Measurements from ENCODE around the gene NFKBIL1.

Gene NFKBIL1

DNA sequence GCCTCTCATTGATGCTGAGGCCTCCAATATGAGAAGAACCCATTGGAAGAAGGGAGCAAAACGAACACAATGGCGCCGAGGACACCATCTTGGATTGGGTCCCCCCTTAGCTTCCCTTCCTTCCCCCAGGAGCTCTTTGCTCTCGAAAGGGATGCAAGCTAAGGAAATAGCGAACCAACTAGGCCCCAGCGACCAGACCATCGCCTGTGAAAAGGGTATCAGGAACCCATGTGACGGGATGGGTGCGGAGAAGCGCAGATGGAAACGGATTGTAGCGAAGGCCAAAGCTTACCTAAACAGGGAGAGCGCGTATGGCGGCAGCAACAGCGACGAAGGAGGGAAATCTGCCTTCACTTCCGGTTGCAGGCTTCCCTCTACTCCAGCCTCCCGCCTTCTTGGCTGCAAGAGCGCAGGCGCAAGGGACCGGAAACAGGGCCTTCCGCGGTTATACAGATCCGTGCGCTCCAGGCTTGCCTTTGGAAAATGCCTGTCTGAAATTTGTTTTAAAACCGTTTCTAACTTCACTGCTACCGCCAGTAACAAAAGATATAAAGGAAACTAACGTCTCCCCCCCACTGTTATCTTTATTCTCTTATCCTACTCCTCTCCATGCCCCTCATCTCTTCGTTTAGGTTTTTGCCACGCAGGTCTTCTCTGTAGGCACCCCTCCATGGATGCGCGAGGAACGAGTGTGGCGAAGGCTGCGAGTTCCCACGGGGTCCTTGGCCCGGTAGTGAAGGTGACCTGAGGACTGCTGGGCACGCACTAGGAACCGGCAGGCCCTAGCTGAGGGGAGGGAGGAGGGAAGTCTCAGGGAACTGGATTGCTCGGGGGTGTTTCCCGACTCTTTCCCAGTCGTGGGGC lies 5.5 kb upstream of the NFKBIL1 start, which contains the start of gene DDX39B:
Gene DDX39B (minus strand): TSS at position 346 of the 864 bp plus-strand sequence. CDS start 1,471 bp downstream, outside the sequence.
- TF ChIP-seq, protein P1, sequence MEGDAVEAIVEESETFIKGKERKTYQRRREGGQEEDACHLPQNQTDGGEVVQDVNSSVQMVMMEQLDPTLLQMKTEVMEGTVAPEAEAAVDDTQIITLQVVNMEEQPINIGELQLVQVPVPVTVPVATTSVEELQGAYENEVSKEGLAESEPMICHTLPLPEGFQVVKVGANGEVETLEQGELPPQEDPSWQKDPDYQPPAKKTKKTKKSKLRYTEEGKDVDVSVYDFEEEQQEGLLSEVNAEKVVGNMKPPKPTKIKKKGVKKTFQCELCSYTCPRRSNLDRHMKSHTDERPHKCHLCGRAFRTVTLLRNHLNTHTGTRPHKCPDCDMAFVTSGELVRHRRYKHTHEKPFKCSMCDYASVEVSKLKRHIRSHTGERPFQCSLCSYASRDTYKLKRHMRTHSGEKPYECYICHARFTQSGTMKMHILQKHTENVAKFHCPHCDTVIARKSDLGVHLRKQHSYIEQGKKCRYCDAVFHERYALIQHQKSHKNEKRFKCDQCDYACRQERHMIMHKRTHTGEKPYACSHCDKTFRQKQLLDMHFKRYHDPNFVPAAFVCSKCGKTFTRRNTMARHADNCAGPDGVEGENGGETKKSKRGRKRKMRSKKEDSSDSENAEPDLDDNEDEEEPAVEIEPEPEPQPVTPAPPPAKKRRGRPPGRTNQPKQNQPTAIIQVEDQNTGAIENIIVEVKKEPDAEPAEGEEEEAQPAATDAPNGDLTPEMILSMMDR (IDR thresholded peaks at IDR 0.05; ENCODE audit: low read depth, low read length, missing control alignments), result no peak
- peak; percentile 95 for DNase-seq (ENCODE audit: low read depth)
- in situ Hi-C loops (cut with HindIII; ENCODE audit: low sequenced_read_pairs), result loop anchor here (5.0 kb wide), 1 partner anchor 75 kb away; the partner anchor contains the start of gene AIF1
- H3K4me3 ChIP-seq (ENCODE audit: low read depth, low read length), result peak within 1 kb of the TSS; percentile 94

DNA sequence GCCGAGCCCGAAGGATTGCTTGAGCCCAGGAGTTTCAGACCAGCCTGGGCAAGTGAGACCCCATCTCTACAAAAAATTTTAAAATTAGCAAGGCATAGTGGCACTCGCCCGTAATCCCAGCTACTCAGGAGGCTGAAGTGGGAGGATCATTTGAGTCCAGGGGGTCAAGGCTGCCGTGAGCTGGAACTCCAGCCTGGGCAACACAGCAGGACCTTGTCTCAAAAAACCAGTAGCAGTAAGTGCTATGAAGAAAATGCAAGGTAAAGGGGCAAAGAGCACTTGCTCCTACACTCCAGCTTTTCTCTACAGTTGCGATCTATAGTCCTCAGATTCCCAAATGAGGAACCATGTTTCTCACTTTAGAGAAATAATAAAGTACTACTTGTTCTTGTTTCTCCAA lies 3.8 kb upstream of the NFKBIL1 start:
- no peak overlapping the region for H3K4me3 ChIP-seq (ENCODE audit: low read depth, low read length)
- no peak for DNase-seq (ENCODE audit: low read depth)
- in situ Hi-C loops (cut with HindIII; ENCODE audit: low sequenced_read_pairs), result loop anchor here (5.0 kb wide), 1 partner anchor 74 kb away; the partner anchor contains the start of gene AIF1
- TF ChIP-seq, protein P1 (IDR thresholded peaks at IDR 0.05; ENCODE audit: low read depth, low read length, missing control alignments), result no peak

DNA sequence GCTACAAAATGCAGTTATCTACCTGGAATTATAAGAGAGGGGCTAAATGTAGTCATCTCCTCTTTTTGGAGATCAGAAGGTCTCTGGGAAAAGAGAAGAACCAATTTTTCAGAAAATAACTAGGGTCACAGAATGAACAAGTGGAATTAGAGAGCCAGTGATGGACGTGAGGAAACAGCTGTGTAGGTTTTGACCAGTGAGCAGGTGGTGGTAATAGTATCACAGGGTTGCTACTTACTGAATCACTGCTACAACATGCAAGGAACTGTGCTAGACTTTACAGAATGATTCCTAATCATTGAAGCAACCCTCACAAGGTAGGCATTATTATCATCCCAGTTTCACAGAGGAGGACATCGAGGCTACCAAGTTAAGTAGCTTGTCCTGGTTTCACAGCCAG lies 2.7 kb upstream of the NFKBIL1 start:
- TF ChIP-seq, protein P1 (IDR thresholded peaks at IDR 0.05; ENCODE audit: low read depth, low read length, missing control alignments), result no peak
- in situ Hi-C loops (cut with HindIII; ENCODE audit: low sequenced_read_pairs), result loop anchor here (5.0 kb wide), 1 partner anchor 73 kb away; the partner anchor contains the start of gene AIF1
- H3K4me3 ChIP-seq (ENCODE audit: low read depth, low read length), result no peak overlapping the region
- no peak for DNase-seq (ENCODE audit: low read depth)

DNA sequence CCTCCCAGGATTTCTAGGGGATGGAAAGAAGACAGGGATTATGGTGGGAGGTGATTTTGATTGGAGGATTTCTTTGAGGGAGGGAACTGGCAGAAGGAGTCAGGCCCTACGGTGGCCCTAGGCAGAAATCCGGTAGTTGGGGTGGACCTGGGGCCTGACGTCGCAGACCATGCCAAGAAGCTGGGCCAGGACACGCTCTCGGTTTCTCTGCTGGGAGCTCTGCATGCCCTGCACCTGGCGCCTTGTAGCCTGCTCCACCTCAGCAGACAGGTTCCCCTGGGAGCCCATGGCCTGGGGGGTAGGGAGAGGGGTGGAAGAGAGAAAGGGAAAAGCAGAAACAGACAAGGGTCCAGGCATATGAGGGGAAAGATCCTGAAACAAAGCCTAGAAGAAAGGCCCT lies 2.1 kb upstream of the NFKBIL1 start:
- DNase-seq (ENCODE audit: low read depth), result no peak
- in situ Hi-C loops (cut with HindIII; ENCODE audit: low sequenced_read_pairs), result no loop called here
- TF ChIP-seq, protein P1 (IDR thresholded peaks at IDR 0.05; ENCODE audit: low read depth, low read length, missing control alignments), result no peak
- peak overlapping the region; percentile 54 for H3K4me3 ChIP-seq (ENCODE audit: low read depth, low read length)

DNA sequence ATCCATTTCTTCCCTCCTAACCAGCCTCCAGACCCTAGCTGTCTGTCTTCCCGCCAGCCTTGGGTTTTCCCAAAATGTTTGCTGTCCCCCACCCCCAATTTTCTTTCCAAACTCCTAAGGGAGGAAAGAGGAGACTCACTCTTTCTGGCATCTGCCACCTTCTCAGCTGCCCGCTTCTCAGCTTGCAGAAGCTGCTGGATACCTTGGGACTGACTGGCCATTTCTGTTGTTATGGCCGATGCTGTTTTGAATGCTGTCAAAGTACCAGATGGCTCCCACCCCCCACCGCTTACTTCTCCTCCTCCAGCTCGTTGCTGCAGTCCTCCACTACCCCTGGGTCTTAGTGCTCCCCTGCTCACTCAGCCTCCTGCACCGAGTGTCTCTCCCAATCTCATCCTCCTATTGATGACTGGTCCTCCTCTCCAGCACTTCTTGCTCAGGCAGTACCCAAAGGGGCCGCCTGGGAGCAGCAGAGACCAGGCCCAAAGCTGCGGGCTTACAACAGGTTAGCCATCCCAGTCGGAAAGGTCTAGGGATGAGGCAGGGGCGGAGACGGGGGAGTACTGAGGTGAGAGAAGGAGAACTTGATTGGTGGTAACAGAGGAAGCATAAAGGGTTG lies 960 bp upstream of the NFKBIL1 start, which contains the start of gene ATP6V1G2:
Gene ATP6V1G2 (minus strand): TSS at position 270 of the 619 bp plus-strand sequence. CDS start 49 bp downstream, at position 221.
- H3K4me3 ChIP-seq (ENCODE audit: low read depth, low read length), result peak within 1 kb of the TSS; percentile 54
- in situ Hi-C loops (cut with HindIII; ENCODE audit: low sequenced_read_pairs), result no loop called here
- DNase-seq (ENCODE audit: low read depth), result peak; percentile 84
- TF ChIP-seq, protein P1 (IDR thresholded peaks at IDR 0.05; ENCODE audit: low read depth, low read length, missing control alignments), result peak; percentile 100

DNA sequence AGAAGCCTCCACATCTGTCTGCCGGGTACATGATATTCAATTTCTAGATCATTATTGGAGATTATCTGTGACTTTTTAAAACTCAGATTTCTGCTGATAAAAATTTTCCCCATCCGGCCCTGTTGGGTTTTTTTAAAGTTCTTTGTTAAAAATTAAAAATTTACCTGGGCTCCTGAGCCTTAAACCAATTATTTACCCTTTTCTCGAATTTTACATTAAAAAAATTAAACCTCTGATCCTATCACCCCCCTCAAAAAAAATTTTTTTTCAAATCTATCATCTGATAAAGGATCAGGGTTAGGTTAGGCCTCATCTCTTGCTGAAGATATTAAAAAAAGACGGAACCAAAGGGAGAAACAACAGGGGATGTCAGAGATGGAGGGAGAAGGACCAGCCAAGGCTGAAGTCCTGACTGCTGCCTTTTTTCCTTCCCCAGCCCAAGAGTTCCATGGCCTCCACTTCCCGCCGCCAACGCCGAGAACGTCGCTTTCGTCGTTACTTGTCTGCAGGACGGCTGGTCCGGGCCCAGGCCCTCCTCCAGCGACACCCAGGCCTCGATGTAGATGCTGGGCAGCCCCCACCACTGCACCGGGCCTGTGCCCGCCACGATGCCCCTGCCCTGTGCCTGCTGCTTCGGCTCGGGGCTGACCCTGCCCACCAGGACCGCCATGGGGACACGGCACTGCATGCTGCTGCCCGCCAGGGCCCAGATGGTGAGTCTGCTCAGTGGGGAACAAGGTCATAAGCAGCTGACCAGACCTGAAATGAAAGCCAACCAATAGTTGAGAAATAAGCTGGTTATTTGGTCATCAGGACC lies 527 bp downstream of the NFKBIL1 start:
- no peak for DNase-seq (ENCODE audit: low read depth)
- peak overlapping the region; percentile 54 for H3K4me3 ChIP-seq (ENCODE audit: low read depth, low read length)
- in situ Hi-C loops (cut with HindIII; ENCODE audit: low sequenced_read_pairs), result no loop called here
- TF ChIP-seq, protein P1 (IDR thresholded peaks at IDR 0.05; ENCODE audit: low read depth, low read length, missing control alignments), result no peak
